Measurements from ENCODE around the gene CTF1.

The CTF1 gene

DNA sequence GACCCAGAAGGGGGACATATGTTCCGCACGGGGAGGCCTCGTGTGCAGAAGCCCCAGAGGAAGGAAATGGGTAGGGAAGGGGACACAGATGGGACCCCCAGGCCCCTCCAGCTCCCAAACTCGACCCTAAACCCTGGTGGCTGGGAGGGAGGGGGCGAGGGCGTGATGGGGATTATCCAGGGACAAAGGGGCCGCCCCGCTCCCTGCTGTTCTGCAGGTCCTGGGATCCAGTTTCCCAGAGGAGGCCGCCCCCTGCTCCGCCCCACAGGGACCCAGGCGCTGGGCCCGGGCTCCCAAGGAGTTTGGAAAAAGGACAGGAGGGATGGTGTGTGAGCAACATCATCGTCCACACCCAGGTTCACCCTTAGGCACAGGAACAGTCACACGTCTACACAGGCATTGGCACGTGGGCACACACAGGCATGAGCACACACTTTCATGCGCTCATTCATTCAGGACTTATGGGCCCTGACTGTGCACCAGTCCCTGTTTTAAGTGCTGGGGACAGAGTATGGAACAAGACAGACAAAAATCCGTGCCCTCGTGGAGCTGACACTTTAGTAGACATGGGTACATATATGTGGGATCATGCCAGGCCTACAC is 14.1 kb downstream of the CTF1 start:
- no peak for DNase-seq

DNA sequence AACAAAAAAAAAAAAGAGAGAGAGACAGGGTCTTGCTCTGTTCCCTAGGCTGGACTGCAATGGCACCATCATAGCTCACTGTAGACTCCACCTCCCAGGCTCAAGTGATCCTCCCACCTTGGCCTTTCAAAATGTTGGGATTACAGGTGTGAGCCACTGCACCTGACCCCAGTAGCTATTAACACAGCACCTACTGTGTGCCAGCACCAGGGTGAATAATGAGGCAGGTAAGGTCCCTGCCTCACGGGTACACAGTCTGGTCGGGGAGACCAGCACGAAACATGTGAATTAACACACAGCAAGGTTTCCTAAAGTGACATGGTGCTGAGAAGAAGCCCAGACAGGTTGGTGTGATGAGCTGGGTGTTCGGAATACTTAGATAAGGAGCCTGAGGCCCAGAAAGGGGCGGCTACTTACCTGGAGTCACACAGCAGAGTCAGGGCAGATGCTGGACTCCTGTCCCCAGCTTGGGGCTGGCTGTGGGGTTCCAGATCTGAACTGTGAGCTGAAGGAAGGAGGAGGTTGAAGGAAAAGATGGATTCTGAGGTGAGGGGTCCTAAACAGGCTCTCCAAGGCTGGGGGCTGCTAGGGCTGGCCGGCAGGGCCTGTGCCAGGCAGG is 16.5 kb downstream of the CTF1 start:
- no peak for DNase-seq

DNA sequence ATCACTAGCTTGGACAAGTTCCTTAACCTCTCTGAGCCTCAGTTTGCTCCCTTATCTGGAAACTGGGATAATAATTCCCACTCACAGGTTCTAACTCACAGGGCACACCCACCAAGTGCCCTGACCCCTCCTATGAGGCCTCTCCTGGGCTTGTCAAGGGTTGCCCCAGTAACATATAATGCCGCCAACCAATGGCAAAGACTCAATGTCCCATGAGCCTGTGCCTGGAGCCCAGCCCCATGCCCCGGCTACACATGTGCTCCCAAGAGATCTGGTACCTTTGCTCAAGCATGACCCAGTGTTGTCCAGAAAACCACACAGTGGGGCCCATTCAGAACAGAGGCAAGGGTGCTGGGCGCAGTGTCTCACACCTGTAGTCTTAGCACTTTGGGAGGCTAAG is 18.4 kb downstream of the CTF1 start:
- DNase-seq = no peak

DNA sequence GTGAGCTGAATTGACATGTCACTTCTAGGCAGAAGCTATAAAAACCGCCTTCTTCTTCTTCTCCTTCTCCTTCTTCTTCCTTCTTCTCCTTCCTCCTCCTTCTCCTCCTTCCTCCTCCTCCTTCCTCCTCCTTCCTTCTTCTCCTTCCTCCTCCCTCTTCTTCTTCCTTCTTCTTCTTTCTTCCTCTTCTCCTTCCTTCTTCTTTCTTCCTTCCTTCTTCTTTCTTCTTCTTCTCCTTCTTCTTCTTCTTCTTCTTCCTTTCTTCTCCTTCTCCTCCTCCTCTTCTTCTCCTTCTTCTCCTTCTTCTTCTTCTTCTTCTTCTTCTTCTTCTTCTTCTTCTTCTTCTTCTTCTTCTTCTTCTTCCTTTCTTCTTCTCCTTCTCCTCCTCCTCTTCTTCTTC is 22.2 kb downstream of the CTF1 start:
- DNase-seq = no peak

DNA sequence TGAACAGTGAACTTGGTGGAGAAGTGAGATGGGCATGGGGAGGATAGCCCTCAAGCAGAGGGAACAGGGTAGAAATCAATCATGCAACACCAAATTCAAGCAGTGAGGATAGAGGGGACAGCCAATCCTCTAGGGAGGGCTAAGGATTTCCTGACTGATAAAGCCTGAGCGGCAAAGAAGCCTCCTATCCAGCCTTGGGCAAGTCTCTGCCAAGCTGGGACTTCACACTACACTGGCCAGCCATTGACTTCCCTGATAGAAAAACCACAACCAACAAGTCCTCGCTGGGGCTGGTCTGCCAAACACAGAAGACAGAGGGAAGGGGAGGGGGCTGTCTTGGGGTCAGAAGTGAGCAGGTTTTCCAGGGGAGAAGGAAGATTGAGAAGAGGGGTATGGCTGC is 24.5 kb downstream of the CTF1 start:
- DNase-seq = no peak

DNA sequence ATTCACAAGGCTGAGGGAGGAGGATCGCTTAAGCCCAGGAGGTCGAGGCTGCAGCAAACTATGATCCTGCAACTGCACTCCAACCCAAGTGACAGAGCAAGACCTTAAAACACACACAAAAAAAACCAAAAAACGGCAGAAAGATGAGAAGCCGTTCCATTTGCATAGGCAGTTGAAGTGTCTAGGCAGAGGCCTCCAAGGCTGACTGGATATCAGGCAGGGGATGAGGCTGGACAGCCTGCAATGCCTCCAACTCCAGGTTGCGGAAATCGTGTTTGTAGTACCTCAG is 25.0 kb downstream of the CTF1 start:
- DNase-seq = no peak

DNA sequence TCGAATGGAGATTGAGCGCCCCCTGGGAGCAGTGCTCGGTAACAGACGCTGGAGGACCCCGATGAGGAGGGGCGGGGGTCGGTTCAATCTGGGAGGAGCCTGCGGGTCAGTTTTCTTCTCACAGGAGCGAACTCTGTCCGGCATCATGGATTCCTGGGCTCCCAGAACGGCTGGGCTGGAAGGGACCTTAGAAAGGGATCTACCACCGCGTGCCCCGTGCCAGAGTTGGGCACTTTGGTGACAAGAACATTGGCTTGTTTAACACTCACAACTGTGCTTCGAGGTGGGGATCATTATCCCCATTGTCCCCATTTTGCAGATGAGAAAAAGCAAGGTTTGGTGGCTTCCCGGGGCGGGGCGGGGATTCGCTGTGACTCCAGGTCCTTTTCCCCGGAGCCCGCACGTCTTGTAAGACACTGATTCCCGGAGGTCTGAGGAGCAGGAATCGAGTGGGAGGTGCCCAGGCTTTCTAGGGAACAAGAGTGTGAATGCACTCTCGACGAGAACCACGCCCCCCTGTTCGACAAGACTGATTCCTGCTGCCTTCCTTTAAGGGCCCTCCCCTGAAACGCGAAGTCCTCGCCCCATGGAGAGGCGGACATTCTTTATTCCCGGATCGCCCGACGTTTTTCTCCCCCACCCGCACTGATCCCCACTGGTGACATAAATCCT is 25.5 kb downstream of the CTF1 start:
- peak; percentile 96 for DNase-seq

DNA sequence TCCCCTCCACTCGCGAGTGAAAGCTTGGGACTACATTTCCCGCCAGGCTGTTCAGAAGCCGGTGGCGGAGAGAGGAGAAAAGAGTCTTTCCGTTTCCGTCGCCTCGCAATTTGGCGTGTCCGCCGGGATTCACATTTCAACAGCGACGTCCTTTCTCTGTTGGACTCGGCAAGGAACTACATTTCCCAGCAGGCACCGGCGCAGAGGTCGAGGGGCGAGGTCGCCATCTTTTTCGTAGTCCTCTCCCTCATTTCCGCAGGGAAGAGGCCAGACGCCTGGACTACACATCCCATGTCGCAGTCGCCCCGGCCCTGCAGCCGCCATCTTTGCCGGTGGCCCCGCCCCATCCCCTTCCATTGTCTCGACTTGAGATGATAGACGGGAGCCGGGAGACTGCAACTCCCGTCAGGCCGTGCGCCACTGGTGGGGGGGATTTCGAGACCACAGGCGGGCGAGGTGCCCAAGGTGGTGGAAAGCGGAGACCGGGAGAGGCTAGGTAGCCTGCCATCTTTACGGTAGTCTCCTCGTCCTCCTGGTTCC is 26.1 kb downstream of the CTF1 start:
- peak; percentile 100 for DNase-seq

DNA sequence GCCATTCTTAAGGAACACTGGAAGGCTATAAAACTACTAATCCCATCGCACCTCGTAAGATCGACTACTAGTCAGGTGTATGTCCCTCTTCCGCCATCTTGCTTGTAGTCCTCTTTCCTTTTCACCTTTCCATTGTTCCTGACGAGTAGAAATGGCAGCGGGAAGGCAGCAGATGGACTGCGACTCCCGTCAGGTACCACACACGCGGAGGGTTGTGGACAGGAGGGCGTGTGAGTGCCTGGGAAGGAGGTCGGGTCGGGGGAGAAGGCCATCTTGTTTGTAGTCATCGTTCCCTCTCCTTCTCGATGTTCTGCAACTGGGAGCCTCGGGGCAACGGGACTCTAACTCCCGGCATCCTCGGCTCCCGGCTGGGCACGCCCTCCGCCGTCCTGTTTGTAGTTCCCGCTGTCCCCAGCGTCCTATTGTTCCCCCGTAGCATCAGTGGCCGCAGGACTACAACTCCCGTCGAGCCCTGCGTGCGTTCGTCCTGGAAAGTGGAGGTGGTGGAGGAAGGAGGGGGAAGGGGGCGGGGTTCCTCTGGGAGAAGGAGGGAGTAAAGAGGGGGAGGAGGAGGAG is 26.6 kb downstream of the CTF1 start:
- DNase-seq = peak; percentile 100

DNA sequence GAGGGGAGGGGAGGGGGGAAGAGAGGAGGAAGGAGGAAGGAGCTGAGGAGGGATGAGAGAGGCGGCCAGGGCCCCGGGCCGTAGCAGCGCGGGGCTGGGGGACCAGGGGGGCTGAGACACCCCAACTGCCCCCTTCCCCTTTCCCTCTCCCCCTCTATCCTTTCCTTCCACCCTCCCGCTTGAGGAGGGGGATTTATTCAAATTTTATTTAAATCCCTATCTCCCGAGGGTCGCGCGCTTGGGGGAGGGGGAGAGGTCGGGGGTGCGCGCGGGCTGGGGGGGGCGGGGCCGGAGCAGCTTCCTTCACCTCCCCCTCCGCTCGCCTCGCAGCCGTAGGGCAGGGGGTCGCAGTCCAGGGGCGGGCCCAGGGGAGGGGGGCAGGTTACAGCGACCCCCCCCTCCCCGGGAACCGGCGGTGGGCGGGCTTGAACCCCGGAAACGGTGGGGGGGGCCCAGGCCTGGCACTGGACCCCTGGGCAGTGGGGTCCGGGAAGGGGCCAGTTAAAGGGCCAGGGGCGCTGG is 27.2 kb downstream of the CTF1 start, which contains the start of gene FBXL19:
TSS of gene FBXL19 (plus strand) at position 19 of the 522 bp plus-strand sequence. CDS start 2,183 bp downstream, outside the sequence.
- DNase-seq = peak; percentile 59

DNA sequence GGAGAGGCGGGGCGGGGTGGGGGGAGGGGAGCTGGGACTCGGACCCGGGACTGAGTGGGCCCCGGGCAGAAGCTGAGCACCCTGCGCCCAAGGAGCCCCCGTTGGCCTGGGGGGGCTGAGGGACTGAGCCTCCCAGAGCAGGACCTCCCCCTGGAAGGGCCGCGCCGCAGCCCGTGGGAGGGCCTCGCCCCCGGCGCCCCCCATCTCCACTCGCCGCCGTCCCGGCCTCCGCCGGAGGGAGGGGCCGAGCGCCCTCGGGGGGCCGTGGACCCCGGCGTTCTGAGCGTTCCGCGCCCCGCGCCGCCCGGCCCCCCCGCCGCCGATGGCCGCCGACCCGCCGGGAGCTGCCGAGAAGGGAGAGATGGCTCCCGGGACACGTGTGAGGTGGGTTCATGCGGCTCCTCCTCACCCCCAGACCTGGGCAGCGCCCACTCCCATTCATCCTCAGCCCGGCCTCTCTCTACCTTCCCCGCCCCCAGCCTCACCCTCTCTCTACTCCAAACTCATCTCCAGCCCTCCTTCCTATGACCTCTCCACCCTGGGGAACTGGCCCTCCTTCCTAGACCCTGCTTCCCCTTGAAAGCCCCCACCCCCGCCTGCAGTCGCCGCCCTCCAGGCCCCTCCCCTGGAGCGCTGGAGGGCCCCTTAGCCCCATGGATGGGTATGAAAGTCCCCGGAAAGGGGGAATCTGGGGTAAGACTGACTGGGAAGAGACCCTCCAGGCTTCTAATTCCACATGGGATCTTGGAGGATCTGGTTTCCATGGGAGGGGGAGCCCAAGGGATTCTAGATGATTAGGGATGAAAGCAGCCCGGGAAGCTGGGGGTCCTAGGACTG is 27.9 kb downstream of the CTF1 start:
- DNase-seq = peak; percentile 18

DNA sequence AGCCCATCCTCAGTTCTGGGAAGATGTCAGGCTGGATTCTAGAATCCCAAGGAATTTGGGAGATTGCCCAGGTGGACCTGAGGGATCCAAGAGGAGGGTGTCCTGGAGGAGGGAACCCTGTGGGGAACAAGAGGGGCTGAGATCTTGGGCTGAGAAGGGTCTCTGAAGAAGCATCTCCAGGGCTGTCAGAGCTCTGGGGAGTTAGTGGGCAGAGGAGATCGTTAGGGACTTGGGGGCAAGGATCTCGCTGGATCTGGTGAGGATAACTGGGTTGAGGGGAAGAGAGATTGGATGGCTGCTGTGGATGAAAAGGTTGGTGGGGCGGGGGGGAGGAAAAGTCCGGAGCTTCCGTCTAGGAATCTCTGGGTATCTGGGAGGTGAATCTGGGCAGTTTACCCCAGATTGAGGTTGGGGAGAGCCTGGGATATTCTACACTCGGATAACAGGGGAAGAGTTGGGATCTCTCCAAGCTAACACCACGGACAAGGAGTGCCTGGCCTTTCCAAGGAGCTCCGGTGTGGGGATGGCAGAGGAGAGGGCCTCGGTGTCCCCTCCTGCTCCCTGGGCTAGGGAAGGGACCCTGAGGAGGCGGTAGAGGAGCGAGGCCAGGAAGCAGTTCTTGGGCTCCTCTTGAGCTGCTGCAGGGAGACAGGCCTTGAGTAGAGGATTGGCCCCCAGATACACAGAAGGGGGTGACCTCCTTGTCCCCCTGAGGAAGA is 28.7 kb downstream of the CTF1 start:
- DNase-seq = no peak

DNA sequence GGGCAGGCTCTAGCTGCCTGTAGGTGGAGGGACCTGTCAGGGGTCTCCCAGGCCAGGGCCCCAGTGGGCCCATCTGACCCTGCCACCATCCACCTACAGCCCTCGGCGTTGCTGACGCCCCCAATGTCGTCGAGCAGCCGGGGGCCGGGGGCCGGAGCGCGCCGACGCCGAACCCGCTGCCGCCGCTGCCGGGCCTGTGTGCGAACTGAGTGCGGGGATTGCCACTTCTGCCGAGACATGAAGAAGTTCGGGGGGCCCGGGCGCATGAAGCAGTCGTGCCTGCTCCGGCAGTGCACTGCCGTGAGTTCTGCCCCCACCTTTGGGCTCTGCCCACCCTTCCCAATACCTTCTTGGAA is 29.2 kb downstream of the CTF1 start:
- no peak for DNase-seq

DNA sequence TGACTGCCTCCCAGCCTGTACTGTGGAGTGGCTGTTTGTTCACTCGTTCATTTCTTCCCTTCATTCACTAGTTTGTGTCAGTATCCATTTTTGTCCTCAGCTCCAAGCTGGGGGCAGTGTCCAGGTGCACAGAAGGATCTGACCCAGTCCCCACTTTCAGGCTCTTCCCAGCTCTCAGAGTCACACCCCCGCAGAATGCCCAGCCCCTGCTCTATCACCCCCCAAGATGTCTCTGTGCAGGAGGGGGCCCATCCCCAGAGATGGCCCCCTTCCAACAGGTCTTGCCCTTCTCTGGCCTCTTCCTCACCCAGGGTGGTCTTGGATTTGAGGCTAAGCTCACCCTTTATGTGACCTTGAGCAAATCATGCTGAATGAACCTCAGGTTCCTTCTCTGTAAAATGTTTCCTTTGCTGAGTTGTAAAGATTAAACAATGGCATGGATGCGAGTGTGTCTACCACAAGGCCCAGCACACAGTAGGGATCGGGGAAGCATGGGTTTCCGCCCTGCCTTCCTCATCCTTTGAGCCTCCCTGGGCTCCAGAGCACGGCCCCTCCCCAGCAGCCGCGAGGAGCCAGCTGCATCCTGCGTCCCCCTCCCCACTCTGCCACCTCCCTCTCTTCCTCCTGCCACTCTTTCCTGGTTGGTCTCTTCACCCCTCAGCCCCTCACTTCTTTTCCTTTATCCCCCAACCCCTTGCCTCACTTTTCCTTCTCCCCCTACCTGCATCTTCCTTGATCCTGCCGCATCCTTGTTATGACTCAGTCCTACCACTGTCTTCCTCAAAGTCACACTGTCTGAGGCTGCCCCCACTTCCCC is 29.8 kb downstream of the CTF1 start:
- no peak for DNase-seq

DNA sequence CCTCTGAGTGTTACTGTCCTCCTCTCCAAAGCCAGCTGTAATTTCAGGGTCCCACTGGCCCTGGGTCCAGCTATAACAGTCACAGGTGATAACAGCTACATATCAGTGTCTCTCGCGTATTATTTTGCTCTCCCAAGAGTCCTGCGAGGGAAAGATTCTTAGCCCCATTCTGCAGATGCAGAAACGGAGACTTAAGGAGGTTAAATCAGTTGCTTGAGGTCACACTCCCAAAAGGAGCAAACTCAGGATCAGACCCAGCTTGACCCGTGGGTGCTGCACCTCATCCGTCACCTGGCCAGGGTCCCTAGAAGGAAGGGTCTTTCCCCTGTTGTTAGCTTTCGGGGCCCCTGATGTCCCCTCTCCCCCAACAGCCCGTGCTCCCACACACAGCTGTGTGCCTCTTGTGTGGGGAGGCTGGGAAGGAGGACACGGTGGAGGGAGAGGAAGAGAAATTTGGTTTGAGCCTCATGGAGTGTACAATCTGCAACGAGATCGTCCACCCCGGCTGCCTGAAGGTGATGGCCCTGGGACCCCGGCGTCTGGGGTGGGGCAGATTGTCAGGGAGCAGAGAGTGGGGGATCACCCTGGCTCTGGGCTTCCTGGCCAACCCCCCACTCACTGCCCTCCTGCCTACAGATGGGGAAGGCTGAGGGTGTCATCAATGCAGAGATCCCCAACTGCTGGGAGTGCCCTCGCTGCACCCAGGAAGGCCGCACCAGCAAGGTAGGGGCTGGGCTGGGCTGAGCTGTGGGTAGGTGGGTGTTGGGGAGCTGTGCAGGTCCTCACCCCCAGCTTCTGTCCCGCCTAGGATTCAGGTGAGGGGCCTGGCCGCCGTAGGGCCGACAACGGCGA is 30.7 kb downstream of the CTF1 start:
- DNase-seq = no peak

DNA sequence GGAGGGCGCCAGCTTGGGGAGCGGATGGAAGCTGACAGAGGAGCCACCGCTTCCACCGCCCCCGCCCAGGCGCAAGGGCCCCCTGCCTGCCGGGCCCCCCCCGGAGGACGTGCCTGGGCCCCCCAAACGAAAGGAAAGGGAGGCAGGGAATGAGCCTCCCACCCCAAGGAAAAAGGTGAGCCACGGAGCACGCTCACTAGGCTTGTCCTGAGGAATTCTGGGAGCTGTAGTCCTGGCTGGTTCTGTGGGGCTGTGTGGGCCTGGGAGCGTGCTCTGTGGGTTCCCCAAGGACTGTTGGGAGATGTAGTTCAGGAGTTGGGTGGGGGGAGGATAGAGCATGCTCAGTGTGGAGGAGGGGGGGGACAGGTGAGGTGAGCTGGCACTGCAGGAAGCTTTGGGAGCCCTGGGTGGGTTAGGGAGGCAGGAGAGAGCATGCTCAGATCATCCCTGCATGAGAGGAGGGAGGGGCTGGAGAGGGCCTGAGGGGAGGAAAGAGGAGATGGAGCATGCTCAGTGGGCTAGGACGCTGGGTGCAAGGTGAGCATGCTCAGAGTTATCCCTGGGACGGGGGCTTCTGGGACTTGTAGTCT is 31.5 kb downstream of the CTF1 start:
- DNase-seq = peak; percentile 92

DNA sequence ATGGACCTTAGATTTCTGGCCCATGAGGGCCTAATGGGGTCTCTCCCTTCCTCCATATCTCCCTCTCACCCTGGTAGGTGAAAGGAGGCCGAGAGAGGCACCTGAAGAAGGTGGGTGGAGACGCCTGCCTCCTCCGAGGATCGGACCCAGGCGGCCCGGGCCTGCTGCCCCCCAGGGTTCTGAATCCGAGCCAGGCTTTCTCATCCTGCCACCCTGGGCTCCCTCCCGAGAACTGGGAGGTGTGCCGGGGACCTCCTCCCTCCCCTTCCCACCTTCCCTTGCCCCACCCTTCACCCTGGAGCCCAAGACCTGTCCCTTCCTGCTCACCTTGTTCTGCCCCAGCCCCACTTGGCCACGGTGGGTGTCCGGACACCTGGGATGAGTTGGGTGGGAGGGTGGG is 32.0 kb downstream of the CTF1 start:
- no peak for DNase-seq

DNA sequence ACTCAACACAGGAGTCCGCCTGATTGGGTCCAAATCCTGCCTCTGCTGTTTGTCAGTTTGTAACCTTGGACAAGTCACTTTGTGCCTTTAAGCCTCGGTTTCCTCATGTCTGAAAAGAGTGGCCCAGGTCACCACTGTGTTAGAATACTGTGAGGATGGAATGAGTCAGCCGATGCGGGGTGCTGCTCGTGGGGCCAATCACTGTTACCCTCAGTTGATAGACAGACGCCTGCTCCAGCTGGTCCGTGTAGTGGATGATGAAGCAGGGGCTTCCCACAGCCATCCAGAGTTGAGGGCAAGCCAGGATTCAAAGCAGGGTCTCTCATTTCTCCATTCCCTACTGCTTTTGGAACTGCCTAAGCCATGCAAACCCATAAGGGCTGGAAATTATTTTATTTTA is 32.8 kb downstream of the CTF1 start:
- no peak for DNase-seq

DNA sequence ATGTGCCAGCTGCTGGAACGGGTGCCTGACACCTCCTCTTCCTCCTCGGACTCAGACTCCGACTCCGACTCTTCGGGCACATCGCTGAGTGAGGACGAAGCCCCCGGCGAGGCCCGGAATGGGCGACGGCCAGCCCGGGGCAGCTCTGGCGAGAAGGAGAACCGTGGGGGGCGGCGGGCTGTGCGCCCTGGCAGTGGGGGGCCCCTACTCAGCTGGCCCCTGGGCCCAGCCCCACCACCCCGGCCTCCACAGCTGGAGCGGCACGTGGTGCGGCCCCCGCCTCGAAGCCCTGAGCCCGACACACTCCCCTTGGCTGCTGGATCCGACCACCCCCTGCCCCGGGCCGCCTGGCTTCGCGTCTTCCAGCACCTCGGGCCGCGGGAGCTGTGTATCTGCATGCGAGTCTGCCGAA is 33.8 kb downstream of the CTF1 start:
- DNase-seq = no peak

DNA sequence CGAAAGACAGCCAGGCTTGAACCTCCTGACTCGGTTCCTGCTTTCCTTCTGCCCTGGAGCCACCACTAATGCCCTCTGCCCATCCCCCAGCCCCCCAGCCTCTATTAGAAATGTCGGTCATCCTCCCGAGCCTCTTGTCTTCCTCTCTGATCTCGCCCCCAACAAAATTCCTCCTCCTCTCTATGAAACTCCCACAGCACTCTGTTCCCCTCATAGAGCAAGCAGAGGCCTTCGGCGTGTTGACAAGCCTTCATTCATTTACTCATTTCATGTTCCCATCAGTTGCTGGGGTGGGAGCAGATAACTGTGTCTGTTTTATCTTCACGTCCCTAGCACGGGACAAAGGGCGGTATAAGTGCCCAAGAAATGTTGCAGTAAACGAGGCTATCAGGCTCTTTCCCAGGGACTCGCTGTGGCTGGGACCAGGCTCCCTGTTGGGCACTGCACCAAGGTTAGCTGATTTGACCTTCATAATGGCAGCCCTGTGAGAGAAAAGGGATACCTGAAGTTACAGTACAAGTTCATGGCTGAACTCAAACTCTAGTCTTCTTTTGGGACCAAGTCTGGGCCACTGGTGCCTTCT is 34.7 kb downstream of the CTF1 start:
- DNase-seq = no peak
